WERI-Rb-1 (cell line): ENCODE measurements around the gene NFYC.

ENCODE experiments used
- DNase-seq: peaks from one replicate; pipeline ENCODE4 v3.0.0-alpha.2; 2020
- H3K27ac ChIP-seq: fragments of 250-450 bp; sonication (Bioruptor Pico); 2 replicates; pipeline ENCODE4 v1.5.1; 2020; ENCODE audit warnings: mild to moderate bottlenecking, moderate library complexity
- H3K27me3 ChIP-seq: fragments of 250-450 bp; sonication (Bioruptor Pico); 2 replicates; pipeline ENCODE4 v1.5.1; 2021; ENCODE audit warnings: mild to moderate bottlenecking, low read depth, moderate library complexity; ENCODE audit not compliant: insufficient read depth, severe bottlenecking
- H3K36me3 ChIP-seq: fragments of 250-450 bp; sonication (Bioruptor Pico); 2 replicates; pipeline ENCODE4 v1.5.1; 2020; ENCODE audit warnings: mild to moderate bottlenecking, moderate library complexity
- H3K4me3 ChIP-seq: 2 replicates; pipeline ENCODE4 v1.5.1; 2011; ENCODE audit warnings: low read depth, mild to moderate bottlenecking, control low read depth, low read length
- H3K9me3 ChIP-seq: fragments of 250-450 bp; sonication (Bioruptor Pico); 2 replicates; pipeline ENCODE4 v1.5.1; 2021; ENCODE audit warnings: mild to moderate bottlenecking, moderate library complexity; ENCODE audit not compliant: severe bottlenecking
- TF ChIP-seq, protein P1 (sequence below): IDR thresholded peaks from 2 replicates; pipeline ENCODE4 v1.5.1; 2011; ENCODE audit warnings: low read depth, mild to moderate bottlenecking, control low read depth, inconsistent platforms, low read length

Gene NFYC

GRCh38 chr1:40815420-40815819, 123.9 kb downstream of the NFYC start:
- no peak for DNase-seq
- H3K27me3 ChIP-seq, result no peaks in the 10 kb centered on the region
- no peaks in the 10 kb centered on the region for H3K36me3 ChIP-seq
- no peak overlapping the region for H3K4me3 ChIP-seq
- TF ChIP-seq, protein P1, sequence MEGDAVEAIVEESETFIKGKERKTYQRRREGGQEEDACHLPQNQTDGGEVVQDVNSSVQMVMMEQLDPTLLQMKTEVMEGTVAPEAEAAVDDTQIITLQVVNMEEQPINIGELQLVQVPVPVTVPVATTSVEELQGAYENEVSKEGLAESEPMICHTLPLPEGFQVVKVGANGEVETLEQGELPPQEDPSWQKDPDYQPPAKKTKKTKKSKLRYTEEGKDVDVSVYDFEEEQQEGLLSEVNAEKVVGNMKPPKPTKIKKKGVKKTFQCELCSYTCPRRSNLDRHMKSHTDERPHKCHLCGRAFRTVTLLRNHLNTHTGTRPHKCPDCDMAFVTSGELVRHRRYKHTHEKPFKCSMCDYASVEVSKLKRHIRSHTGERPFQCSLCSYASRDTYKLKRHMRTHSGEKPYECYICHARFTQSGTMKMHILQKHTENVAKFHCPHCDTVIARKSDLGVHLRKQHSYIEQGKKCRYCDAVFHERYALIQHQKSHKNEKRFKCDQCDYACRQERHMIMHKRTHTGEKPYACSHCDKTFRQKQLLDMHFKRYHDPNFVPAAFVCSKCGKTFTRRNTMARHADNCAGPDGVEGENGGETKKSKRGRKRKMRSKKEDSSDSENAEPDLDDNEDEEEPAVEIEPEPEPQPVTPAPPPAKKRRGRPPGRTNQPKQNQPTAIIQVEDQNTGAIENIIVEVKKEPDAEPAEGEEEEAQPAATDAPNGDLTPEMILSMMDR, result no peak
- no peak overlapping the region for H3K27ac ChIP-seq
- H3K9me3 ChIP-seq, result no peaks in the 10 kb centered on the region

DNA sequence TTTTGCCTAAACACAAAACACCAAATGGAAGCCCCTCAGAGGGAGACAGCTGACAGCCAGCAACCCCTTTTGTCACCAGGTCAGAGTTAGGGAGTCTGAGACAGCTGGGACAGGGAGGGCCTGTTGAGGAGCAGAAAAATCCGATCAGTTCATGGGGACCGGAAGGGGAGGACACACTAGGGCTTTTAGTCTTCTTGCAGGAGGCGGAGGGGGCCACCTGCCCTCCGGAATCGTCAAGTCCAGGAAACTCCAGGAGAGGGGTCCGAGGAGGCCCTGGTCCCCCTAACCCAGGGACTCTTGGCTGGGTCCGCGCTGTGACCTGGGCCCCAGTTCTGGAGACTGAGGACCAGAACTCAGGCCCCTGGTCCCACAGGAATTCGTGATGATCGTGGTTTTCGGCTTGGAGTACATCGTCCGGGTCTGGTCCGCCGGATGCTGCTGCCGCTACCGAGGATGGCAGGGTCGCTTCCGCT, 126.3 kb downstream of the NFYC start:
- Histone ChIP-seq H3K4me3 (no peak overlapping the region), H3K27ac (no peak overlapping the region), H3K36me3 (no peaks in the 10 kb centered on the region), H3K27me3 (no peaks in the 10 kb centered on the region), H3K9me3 (no peaks in the 10 kb centered on the region)
- TF ChIP-seq, protein P1, result no peak
- DNase-seq, result no peak

DNA sequence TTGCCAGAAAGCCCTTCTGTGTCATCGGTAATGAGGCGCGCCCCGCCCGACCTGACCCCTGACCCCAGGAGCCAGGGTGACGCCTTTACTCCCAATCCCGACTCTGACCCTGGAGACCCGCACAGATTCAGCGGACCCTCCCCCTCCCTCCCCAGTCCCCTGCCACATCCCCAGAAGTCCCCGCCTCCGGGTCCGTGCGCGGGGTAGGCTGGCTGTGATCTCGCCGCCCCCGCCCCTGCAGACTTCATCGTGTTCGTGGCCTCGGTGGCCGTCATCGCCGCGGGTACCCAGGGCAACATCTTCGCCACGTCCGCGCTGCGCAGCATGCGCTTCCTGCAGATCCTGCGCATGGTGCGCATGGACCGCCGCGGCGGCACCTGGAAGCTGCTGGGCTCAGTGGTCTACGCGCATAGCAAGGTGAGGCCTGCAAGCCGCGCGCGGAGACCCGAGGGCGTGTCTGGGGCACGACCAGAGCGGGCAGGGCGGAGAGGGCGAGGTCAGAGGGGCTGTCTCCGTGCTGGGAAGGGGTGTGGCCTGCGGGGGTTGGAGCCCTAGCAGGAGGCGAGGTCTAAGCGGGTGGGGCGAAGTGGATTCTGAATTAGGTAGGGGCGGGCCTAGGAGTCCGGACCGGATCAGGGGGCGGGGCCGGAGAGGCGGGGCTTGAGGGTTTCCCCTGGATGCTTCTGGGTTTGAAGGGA, 126.9 kb downstream of the NFYC start:
- H3K36me3 ChIP-seq, result no peaks in the 10 kb centered on the region
- H3K4me3 ChIP-seq, result no peak overlapping the region
- no peak overlapping the region for H3K27ac ChIP-seq
- H3K9me3 ChIP-seq, result no peaks in the 10 kb centered on the region
- H3K27me3 ChIP-seq, result no peaks in the 10 kb centered on the region
- no peak for DNase-seq
- TF ChIP-seq, protein P1, result no peak

- TF ChIP-seq, protein P1, result no peak
- Histone ChIP-seq H3K4me3 (no peak overlapping the region), H3K27ac (no peak overlapping the region), H3K9me3 (no peaks in the 10 kb centered on the region), H3K36me3 (no peaks in the 10 kb centered on the region), H3K27me3 (no peaks in the 10 kb centered on the region)
- no peak for DNase-seq
These were observed 127.6 kb downstream of the NFYC start for GRCh38 chr1:40819101-40819500.

GRCh38 chr1:40820251-40820797, 128.8 kb downstream of the NFYC start:
- no peak overlapping the region for H3K27ac ChIP-seq
- H3K36me3 ChIP-seq, result no peaks in the 10 kb centered on the region
- no peak overlapping the region for H3K4me3 ChIP-seq
- H3K9me3 ChIP-seq, result no peaks in the 10 kb centered on the region
- H3K27me3 ChIP-seq, result no peaks in the 10 kb centered on the region
- TF ChIP-seq, protein P1, result peak; percentile 40; the same call in 1 of the 2 replicates
- DNase-seq, result no peak
